ENCODE data around the gene SLC19A2.
"Not testable (repeated sequence)": the region's sequence is repeated elsewhere in the genome, so short reads cannot be mapped to it uniquely, and the experiment has no call there.

The SLC19A2 gene
- total RNA-seq, result 6.8 to 33.1 (median 13.4) reads per million in 9 experiments

DNA sequence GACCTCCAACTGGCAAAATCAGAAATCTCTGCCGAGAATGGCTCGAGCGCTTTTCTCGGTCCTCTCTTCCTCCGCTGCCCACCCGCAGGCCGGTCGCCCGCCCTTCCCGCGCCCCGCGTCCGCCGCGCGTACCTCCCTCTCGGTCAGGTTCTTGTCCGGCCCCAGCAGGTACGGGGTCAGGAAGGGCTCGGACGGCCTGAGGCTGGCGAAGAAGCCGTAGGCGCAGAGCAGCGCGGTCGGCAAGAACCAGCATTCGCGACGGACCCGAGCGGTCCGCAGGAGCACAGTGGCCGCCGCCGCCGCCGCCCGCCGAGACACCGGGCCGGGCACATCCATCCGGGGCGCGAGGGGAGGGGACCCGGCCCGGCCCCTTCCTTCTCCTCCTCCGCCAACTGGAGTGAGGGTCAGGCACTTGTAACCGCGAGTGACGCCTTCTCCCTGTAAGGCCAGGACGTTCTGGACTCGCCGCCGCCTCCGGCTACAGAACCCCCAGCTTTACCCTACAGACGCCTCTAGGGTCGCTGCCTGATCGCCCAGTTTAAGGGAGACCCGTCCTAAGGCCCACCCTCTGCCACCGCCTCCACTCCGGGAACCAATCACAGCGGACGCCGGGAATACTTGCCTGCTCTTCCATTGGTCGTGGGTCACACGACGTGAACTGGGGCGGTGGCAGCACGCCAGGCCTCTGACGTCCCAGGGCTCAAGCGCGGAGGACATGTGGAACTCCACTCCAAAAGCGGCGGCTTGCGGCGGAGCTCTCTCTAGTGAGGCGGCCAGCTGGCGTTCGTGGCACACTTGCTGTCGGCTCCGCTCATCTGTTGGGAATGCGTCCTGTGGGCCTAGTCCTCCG, at the start of gene SLC19A2:
Gene SLC19A2, minus strand, starts transcription at position 514 of the 850 bp plus-strand sequence. Its CDS starts 178 bp downstream, at position 336.
- peaks cover 22 to 28% of the 10 kb centered on the region in 2 donors for H3K4me1 Mint-ChIP-seq (ENCODE audit: low read depth in 2 of 2)
- peaks cover 0 to 8% of the 10 kb centered on the region in 2 donors for H3K27me3 Mint-ChIP-seq
- DNase-seq (peak; percentile 87 to 90 (median 88)), ATAC-seq (replicated peaks) (peak; percentile 96)
- H3K9me3 Mint-ChIP-seq, result no peaks in the 10 kb centered on the region
- H3K36me3 Mint-ChIP-seq (ENCODE audit: insufficient read depth), result peaks cover 5% of the 10 kb centered on the region
- H3K4me3 Mint-ChIP-seq, result peak within 1 kb of the TSS; percentile 85 to 89
- peak within 1 kb of the TSS; percentile 88 to 92 for H3K27ac Mint-ChIP-seq

GRCh38 chr1:169534653-169535052, 48.9 kb upstream of the SLC19A2 start:
- no peaks in the 10 kb centered on the region for H3K36me3 Mint-ChIP-seq (ENCODE audit: insufficient read depth)
- DNase-seq (no peak), ATAC-seq (replicated peaks) (no peak)
- H3K27ac Mint-ChIP-seq, result no peak overlapping the region
- no peaks in the 10 kb centered on the region for H3K4me1 Mint-ChIP-seq (ENCODE audit: low read depth in 2 of 2)
- H3K27me3 Mint-ChIP-seq, result peaks cover 20 to 43% of the 10 kb centered on the region in 2 donors
- H3K4me3 Mint-ChIP-seq, result no peak overlapping the region
- H3K9me3 Mint-ChIP-seq, result no peaks in the 10 kb centered on the region

GRCh38 chr1:169533528-169534190, 47.9 kb upstream of the SLC19A2 start:
- H3K36me3 Mint-ChIP-seq (ENCODE audit: insufficient read depth); DNase-seq; H3K4me1 Mint-ChIP-seq (ENCODE audit: low read depth in 2 of 2); H3K9me3 Mint-ChIP-seq; H3K27ac Mint-ChIP-seq; ATAC-seq (replicated peaks); H3K4me3 Mint-ChIP-seq: not testable (repeated sequence)
- H3K27me3 Mint-ChIP-seq, result peaks cover 29 to 53% of the 10 kb centered on the region in 2 donors

- Mint-ChIP-seq H3K36me3 (ENCODE audit: insufficient read depth) (no peaks in the 10 kb centered on the region), H3K27ac (no peak overlapping the region), H3K4me1 (ENCODE audit: low read depth in 2 of 2) (no peaks in the 10 kb centered on the region), H3K9me3 (no peaks in the 10 kb centered on the region), H3K4me3 (no peak overlapping the region), H3K27me3 (peaks cover 30 to 62% of the 10 kb centered on the region in 2 donors)
- DNase-seq (no peak), ATAC-seq (replicated peaks) (no peak)
These were observed 44.7 kb upstream of the SLC19A2 start for GRCh38 chr1:169530448-169530847.

- Mint-ChIP-seq H3K4me3 (no peak overlapping the region), H3K36me3 (ENCODE audit: insufficient read depth) (no peaks in the 10 kb centered on the region), H3K4me1 (ENCODE audit: low read depth in 2 of 2) (no peaks in the 10 kb centered on the region), H3K27me3 (peaks cover 25 to 53% of the 10 kb centered on the region in 2 donors), H3K27ac (no peak overlapping the region), H3K9me3 (no peaks in the 10 kb centered on the region)
- DNase-seq (no peak), ATAC-seq (replicated peaks) (no peak)
These were observed 43.4 kb upstream of the SLC19A2 start for GRCh38 chr1:169529068-169529642.

GRCh38 chr1:169528215-169529067, 42.7 kb upstream of the SLC19A2 start:
- no peak for DNase-seq
- Mint-ChIP-seq H3K9me3 (no peaks in the 10 kb centered on the region), H3K27me3 (peaks cover 25 to 46% of the 10 kb centered on the region in 2 donors), H3K4me3 (no peak overlapping the region), H3K4me1 (ENCODE audit: low read depth in 2 of 2) (no peaks in the 10 kb centered on the region), H3K27ac (no peak overlapping the region), H3K36me3 (ENCODE audit: insufficient read depth) (no peaks in the 10 kb centered on the region)
- no peak for ATAC-seq (replicated peaks)

- Mint-ChIP-seq H3K4me1 (ENCODE audit: low read depth in 2 of 2) (no peaks in the 10 kb centered on the region), H3K4me3 (no peak overlapping the region), H3K27ac (no peak overlapping the region), H3K9me3 (no peaks in the 10 kb centered on the region), H3K27me3 (peaks cover 25 to 38% of the 10 kb centered on the region in 2 donors), H3K36me3 (ENCODE audit: insufficient read depth) (no peaks in the 10 kb centered on the region)
- ATAC-seq (replicated peaks), result no peak
- DNase-seq, result no peak
These were observed 41.9 kb upstream of the SLC19A2 start for GRCh38 chr1:169527451-169528214.

GRCh38 chr1:169527001-169527400, 41.3 kb upstream of the SLC19A2 start:
- ATAC-seq (replicated peaks) (no peak), DNase-seq (no peak)
- no peaks in the 10 kb centered on the region for H3K9me3 Mint-ChIP-seq
- H3K27me3 Mint-ChIP-seq, result peaks cover 21 to 32% of the 10 kb centered on the region in 2 donors
- no peaks in the 10 kb centered on the region for H3K4me1 Mint-ChIP-seq (ENCODE audit: low read depth in 2 of 2)
- no peak overlapping the region for H3K27ac Mint-ChIP-seq
- H3K4me3 Mint-ChIP-seq, result no peak overlapping the region
- no peaks in the 10 kb centered on the region for H3K36me3 Mint-ChIP-seq (ENCODE audit: insufficient read depth)

DNA sequence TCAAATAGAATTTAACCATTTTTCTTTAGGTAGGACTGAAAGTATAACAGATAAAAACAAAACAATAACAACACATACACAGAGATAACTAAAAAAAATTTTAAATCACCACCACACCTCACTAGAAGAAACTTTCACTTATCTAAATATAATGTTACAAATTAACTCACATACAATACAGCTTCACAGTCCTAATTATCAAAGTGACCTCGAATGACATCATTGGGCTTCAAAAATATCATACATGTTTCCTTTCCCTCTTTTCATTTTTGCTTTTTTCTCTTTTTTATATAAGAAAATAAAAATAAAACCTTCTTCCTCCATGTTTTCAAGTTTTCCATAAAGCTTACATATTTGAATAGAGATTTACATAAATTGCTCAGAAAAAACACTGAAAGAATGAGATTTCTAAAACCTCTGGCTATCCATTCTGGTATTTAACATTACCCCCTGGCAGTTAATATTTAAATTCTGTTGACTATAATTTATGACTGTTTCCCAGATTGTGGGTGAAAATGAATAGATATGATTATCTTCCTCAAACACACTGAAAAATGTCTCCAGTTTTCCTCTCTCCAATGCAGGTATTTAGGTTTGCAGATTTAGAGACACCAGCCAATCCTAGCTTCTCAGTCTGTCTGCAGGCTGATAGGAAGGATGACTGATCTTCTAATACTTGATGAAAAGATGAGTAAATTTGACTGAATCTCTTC, 40.5 kb upstream of the SLC19A2 start:
- H3K36me3 Mint-ChIP-seq (ENCODE audit: insufficient read depth), result no peaks in the 10 kb centered on the region
- H3K4me1 Mint-ChIP-seq (ENCODE audit: low read depth in 2 of 2), result no peaks in the 10 kb centered on the region
- no peak for DNase-seq
- H3K4me3 Mint-ChIP-seq, result no peak overlapping the region
- no peak overlapping the region for H3K27ac Mint-ChIP-seq
- no peak for ATAC-seq (replicated peaks)
- peaks cover 13 to 25% of the 10 kb centered on the region in 2 donors for H3K27me3 Mint-ChIP-seq
- no peaks in the 10 kb centered on the region for H3K9me3 Mint-ChIP-seq

- Mint-ChIP-seq H3K27me3 (peaks cover 10 to 19% of the 10 kb centered on the region in 2 donors), H3K4me3 (no peak overlapping the region), H3K9me3 (no peaks in the 10 kb centered on the region), H3K27ac (no peak overlapping the region), H3K4me1 (ENCODE audit: low read depth in 2 of 2) (no peaks in the 10 kb centered on the region), H3K36me3 (ENCODE audit: insufficient read depth) (no peaks in the 10 kb centered on the region)
- DNase-seq (no peak), ATAC-seq (replicated peaks) (no peak)
These were observed 39.6 kb upstream of the SLC19A2 start for GRCh38 chr1:169525391-169525790.

DNA sequence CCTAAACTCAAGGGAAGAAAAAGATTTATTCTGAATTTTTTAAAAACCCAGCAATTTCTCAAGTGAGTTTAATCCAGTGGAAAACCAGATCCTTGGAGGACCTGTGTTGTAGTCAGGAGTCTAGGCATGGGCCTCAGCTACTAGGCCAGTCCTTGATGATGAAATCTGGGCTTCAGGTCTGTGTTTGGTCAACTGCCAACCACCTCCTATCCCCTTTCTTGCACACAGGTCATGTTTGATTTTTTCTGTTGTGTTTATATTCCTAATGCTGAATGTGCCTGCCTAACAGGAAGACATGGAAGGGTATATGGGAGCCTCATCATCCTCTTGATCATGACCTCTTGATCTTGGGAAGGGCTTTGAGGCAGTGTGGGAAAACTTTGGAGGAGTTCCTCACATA, 38.2 kb upstream of the SLC19A2 start:
- no peak overlapping the region for H3K4me3 Mint-ChIP-seq
- no peaks in the 10 kb centered on the region for H3K4me1 Mint-ChIP-seq (ENCODE audit: low read depth in 2 of 2)
- no peaks in the 10 kb centered on the region for H3K9me3 Mint-ChIP-seq
- no peak overlapping the region for H3K27ac Mint-ChIP-seq
- no peak for DNase-seq
- no peaks in the 10 kb centered on the region for H3K36me3 Mint-ChIP-seq (ENCODE audit: insufficient read depth)
- no peak for ATAC-seq (replicated peaks)
- peaks cover 3 to 12% of the 10 kb centered on the region in 2 donors for H3K27me3 Mint-ChIP-seq

DNA sequence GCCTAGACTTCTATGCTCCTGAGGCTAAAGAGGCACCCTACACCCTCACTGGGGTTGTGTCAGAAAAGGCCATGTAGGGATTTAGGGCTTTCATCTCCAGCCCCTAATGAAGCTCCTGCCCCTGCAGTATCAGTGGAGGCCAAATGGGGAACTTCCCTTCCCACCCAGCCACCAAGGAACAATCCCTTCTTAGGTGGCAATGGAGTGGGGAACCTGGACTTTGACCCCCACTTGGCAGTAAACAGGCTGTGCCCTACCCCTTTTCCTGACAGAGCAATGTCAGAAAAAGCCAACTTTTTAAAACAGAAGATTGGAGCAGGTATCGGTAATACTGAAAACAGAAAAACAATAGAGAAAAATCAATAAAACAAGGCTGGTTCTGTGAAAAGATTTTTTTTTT, 35.5 kb upstream of the SLC19A2 start:
- no peaks in the 10 kb centered on the region for H3K27me3 Mint-ChIP-seq
- H3K9me3 Mint-ChIP-seq, result no peaks in the 10 kb centered on the region
- H3K36me3 Mint-ChIP-seq (ENCODE audit: insufficient read depth), result no peaks in the 10 kb centered on the region
- DNase-seq (no peak), ATAC-seq (replicated peaks) (no peak)
- H3K27ac Mint-ChIP-seq, result no peak overlapping the region
- H3K4me1 Mint-ChIP-seq (ENCODE audit: low read depth in 2 of 2), result no peaks in the 10 kb centered on the region
- no peak overlapping the region for H3K4me3 Mint-ChIP-seq

Measured in effector memory CD8-positive, alpha-beta T cell (primary cell).